Thoracic aorta (tissue), 2 donors: ENCODE data around the gene SPRED1. TPM values are rescaled to one million over a fixed set of nuclear protein-coding genes. Genes with fewer than 3 reads are reported as not detected.

Source experiments
- ATAC-seq: fragments of 150-250 bp; one replicate; pipeline ENCODE4 v1.8.0; 2017; ENCODE audit warnings: low read depth; ENCODE audit not compliant: insufficient number of reproducible peaks, low FRiP score
- DNase-seq: peaks from one replicate; pipeline ENCODE4 v3.0.0-alpha.2; 2020; ENCODE audit warnings: low spot score
- H3K27ac ChIP-seq, 2 donors: fragments of 200-600 bp; sonication (generic); 1 replicate in 1 of 2; 2 replicates in 1 of 2; pipeline ENCODE4 v1.5.1; 2016; ENCODE audit warnings: mild to moderate bottlenecking in 2 of 2, moderate library complexity in 2 of 2
- H3K27me3 ChIP-seq: fragments of 200-600 bp; sonication (generic); replicated peaks from 2 replicates; pipeline ENCODE4 v1.6.0; 2016; ENCODE audit warnings: mild to moderate bottlenecking; ENCODE audit not compliant: insufficient read depth
- H3K36me3 ChIP-seq: fragments of 200-600 bp; sonication (generic); one replicate; pipeline ENCODE4 v1.5.1; 2016
- H3K4me1 ChIP-seq, 2 donors: fragments of 200-600 bp; sonication (generic); 1 replicate in 1 of 2; 2 replicates in 1 of 2; pipeline versions ENCODE4 v1.5.1 to v1.6.0; 2016; ENCODE audit warnings: low read depth in 2 of 2, mild to moderate bottlenecking in 1 of 2; ENCODE audit not compliant: control insufficient read depth in 1 of 2
- H3K4me3 ChIP-seq: fragments of 200-600 bp; sonication (generic); 2 replicates; pipeline ENCODE4 v1.5.1; 2016; ENCODE audit warnings: mild to moderate bottlenecking
- H3K9me3 ChIP-seq: fragments of 200-600 bp; sonication (generic); 2 replicates; pipeline ENCODE4 v1.5.1; 2016
- CTCF ChIP-seq: fragments of 200-600 bp; sonication (generic); IDR thresholded peaks from one replicate; pipeline ENCODE4 v1.5.1; 2019; ENCODE audit warnings: antibody characterized with exemption
- total RNA-seq, 2 donors: library from RNA; depleted of rRNA; stranded (reverse); fragments of >200 nt; gene quantifications; one replicate each; pipeline versions ENCODE4 v1.1.0 to v1.2.3, GENCODE V29; 2016

SPRED1 gene
- total RNA-seq, 2 donors from 2014 or later, result 24.6 to 49.5 TPM

GRCh38 chr15:38253351-38253781 lies 730 bp downstream of the SPRED1 start:
- H3K27ac ChIP-seq, result peak overlapping the region; percentile 99
- H3K36me3 ChIP-seq, result no peaks in the 10 kb centered on the region
- TF ChIP-seq CTCF, result no peak
- ATAC-seq, result no peak
- H3K27me3 ChIP-seq, result no peaks in the 10 kb centered on the region
- no peak for DNase-seq
- H3K4me1 ChIP-seq, result peaks cover 28 to 40% of the 10 kb centered on the region in 2 donors
- H3K9me3 ChIP-seq, result no peaks in the 10 kb centered on the region
- H3K4me3 ChIP-seq, result peak overlapping the region; percentile 96

GRCh38 chr15:38254051-38254883 lies 1.6 kb downstream of the SPRED1 start:
- Histone ChIP-seq H3K9me3 (no peaks in the 10 kb centered on the region), H3K36me3 (no peaks in the 10 kb centered on the region), H3K4me1 (peaks cover 37 to 49% of the 10 kb centered on the region in 2 donors), H3K27ac (peak overlapping the region; percentile 99), H3K27me3 (no peaks in the 10 kb centered on the region), H3K4me3 (peak overlapping the region; percentile 96)
- peak; percentile 17 for ATAC-seq
- TF ChIP-seq CTCF, result no peak
- DNase-seq, result no peak

GRCh38 chr15:38255690-38256089 lies 3.1 kb downstream of the SPRED1 start:
- TF ChIP-seq CTCF, result no peak
- Histone ChIP-seq H3K36me3 (no peaks in the 10 kb centered on the region), H3K27me3 (no peaks in the 10 kb centered on the region), H3K9me3 (no peaks in the 10 kb centered on the region), H3K4me3 (peak overlapping the region; percentile 96), H3K4me1 (peaks cover 44 to 59% of the 10 kb centered on the region in 2 donors), H3K27ac (peak overlapping the region in 1 of 2 donors; percentile 99)
- DNase-seq (no peak), ATAC-seq (no peak)

GRCh38 chr15:38257676-38258075 lies 5.0 kb downstream of the SPRED1 start:
- no peaks in the 10 kb centered on the region for H3K9me3 ChIP-seq
- DNase-seq (no peak), ATAC-seq (no peak)
- H3K27me3 ChIP-seq, result no peaks in the 10 kb centered on the region
- H3K27ac ChIP-seq, result peak overlapping the region in 1 of 2 donors; percentile 5
- no peak for TF ChIP-seq CTCF
- no peaks in the 10 kb centered on the region for H3K36me3 ChIP-seq
- peak overlapping the region; percentile 26 for H3K4me3 ChIP-seq
- peaks cover 53 to 60% of the 10 kb centered on the region in 2 donors for H3K4me1 ChIP-seq

GRCh38 chr15:38259134-38259533 lies 6.5 kb downstream of the SPRED1 start:
- Histone ChIP-seq H3K27ac (no peak overlapping the region), H3K27me3 (no peaks in the 10 kb centered on the region), H3K36me3 (no peaks in the 10 kb centered on the region), H3K4me3 (no peak overlapping the region), H3K9me3 (no peaks in the 10 kb centered on the region), H3K4me1 (peaks cover 53 to 60% of the 10 kb centered on the region in 2 donors)
- ATAC-seq (no peak), DNase-seq (no peak)
- no peak for TF ChIP-seq CTCF
